ENCODE results near the gene C12orf54. TPM values are rescaled to one million over a fixed set of nuclear protein-coding genes. Genes with fewer than 3 reads are reported as not detected.
"Not testable (repeated sequence)": the region's sequence is repeated elsewhere in the genome, so short reads cannot be mapped to it uniquely, and the experiment has no call there.

The C12orf54 gene
- total RNA-seq (2014; rRNA removed; shearing (Covaris generic)), result not detected in 2 replicates

DNA sequence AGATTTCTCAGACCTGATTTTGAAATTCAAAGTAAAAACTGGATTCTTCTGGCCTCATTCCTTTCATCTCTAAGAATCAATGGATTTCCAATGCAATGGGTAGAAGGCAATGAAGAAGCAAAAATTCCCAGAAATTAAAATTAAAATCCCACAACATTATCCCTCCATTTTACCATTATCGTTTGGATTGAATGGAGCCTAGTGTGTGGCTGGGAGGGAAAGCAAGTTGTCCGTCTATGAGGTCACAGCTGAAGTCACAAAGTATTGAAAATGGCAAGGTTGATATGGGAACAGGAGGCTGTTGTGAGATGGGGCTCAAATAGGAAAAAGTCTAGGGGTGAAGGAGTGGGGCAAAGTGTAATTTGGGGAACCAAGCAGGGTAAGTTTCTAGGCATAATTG, at the start of gene C12orf54:
Gene C12orf54 (plus strand): TSS at position 301 of the 400 bp plus-strand sequence. CDS start 799 bp downstream, outside the sequence.
- no peak for DNase-seq (ENCODE audit: low spot score)
- in situ Hi-C loops (cut with HindIII; ENCODE audit: low sequenced_read_pairs), result no loop called here

DNA sequence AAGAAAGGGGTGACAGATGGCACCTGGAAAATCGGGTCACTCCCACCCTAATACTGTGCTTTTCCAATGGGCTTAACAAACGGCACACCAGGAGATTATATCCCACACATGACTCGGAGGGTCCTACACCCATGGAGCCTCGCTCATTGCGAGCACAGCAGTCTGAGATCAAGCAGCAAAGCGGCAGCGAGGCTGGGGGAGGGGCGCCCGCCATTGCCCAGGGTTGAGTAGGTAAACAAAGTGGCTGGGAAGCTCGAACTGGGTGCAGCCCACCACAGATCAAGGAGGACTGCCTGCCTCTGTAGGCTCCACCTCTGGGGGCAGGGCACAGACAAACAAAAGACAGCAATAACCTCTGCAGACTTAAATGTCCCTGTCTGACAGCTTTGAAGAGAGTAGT, 48.3 kb upstream of the C12orf54 start:
- DNase-seq (ENCODE audit: low spot score); in situ Hi-C loops (cut with HindIII; ENCODE audit: low sequenced_read_pairs): not testable (repeated sequence)

DNA sequence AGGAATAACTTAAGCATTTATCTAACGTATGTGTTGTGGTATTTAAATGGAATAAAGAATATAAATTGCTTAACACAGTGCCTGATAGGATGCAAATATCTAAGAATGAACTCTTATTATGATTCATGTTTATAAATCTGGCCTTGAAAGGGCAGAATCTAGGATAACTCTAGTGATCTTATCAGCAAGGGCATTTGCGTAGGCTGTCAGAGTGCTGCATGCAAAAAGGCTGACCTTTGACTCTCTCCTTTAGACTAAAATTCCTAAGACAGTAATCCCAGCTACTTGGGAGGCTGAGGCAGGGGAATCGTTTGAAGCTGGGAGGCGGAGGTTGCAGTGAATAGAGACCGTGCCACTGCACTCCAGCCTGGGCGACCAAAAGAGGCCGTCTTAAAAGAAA, 41.2 kb upstream of the C12orf54 start:
- in situ Hi-C loops (cut with HindIII; ENCODE audit: low sequenced_read_pairs), result no loop called here
- DNase-seq (ENCODE audit: low spot score), result no peak

DNA sequence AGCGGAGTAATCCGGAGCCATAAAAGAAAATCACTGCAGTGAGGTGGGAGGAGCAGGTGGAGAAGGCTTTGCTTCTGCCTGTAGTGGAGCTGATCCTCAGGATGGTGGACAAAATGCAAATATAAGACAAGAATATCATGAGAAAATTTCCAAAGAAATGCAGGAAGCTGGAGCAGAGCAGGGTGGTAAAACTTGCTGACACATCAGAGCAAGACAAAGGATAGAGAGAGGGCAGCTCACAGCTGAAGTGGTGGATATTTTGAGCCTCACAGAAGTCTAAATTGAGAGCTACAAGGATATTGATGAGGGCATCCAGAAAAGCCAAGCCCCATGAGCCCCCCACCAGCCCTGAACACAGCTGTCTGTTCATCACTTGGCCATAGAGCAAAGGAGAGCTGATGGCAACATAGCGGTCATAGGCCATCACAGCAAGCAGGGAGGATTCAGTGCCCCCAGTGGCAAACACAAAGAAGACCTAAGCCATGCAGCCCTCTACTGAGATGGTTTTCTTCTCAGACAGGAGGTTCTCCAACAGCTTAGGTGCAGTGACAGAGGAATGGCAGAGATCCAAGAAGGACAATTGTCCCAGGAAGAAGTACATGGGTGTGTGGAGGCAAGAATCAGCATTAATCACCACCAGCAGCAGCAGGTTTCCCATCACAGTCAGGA, 40.0 kb upstream of the C12orf54 start:
- in situ Hi-C loops (cut with HindIII; ENCODE audit: low sequenced_read_pairs), result no loop called here
- DNase-seq (ENCODE audit: low spot score), result no peak

DNA sequence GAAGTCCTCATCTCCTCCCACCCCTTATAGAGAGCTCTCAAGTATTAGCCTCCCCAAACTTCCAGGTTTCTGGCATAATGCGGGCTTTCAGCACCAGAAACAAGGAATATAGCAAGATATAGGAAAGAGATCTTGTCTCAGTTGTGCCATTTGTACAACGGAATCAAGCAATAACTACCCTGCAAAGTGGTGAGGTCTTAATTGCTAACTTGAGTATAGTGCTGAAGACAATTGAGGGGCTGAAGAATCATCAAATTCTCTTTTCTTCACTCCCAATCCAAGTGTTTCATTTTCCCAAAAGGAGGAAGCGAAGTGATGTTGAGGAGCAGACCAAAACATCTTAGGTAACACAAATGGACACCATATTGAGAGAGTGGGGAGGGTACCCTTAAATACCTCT, 36.8 kb upstream of the C12orf54 start:
- no peak for DNase-seq (ENCODE audit: low spot score)
- in situ Hi-C loops (cut with HindIII; ENCODE audit: low sequenced_read_pairs), result no loop called here

DNA sequence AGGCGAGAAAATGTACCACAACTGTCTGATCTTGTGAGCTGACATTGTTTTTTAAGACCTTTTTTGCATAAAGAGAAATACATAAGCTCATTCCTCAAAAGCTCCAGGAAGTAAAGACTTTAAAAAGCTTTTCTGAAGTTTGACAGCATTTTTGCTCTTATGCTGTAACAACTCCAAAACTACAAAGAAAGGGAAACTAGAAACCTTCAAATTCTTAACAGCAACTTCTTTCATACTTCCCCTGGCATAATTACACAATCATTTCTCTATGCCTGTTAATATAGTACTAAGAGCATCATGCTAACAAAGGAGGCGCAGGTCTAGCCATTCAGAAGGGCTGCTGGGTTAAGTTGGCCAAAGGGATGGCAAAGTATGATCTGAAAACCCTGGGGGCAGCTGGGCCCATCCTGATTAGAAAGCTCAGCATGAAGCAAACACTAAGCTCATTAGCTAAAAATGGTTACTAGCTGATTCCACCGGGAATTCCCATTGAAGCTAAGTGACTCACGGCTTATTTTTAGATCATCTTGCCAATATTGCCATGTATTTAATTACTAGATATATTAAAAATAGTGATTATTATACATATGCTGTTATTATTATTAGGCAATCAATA, 36.0 kb upstream of the C12orf54 start:
- DNase-seq (ENCODE audit: low spot score), result no peak
- in situ Hi-C loops (cut with HindIII; ENCODE audit: low sequenced_read_pairs), result no loop called here

DNA sequence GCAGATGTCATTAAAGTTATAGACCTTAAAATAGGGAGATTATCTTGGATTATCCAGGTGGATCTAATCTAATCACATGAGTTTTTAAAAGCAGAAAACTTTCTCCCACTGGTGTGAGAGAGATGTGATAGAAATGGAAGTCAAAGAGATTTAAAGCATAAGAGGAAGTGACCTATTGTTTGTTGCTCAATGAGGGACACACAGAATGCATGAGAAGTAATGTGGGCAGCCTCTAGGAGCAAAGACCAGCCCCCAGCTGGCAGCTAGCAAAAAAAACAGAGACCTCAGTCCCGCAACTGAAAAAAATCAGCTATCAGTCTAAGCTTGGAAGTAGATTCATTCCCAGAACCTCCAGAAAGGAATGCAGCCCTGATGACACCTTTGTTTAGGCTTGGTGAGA, 34.5 kb upstream of the C12orf54 start:
- no peak for DNase-seq (ENCODE audit: low spot score)
- in situ Hi-C loops (cut with HindIII; ENCODE audit: low sequenced_read_pairs), result no loop called here

DNA sequence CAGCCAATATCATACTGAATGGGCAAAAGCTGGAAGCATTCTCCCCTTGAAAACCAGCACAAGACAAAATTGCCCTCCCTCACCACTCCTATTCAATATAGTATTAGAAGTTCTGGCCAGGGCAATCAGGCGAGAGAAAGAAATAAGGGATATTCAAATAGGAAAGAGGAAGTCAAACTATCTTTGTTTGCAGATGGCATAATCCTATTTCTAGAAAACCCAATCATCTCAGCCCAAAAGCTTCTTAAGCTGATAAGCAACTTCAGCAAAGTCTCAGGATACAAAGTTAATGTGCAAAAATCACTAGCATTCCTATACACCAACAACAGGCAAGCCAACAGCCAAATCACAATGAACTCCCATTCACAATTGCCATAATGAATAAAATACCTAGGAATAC, 30.9 kb upstream of the C12orf54 start:
- in situ Hi-C loops (cut with HindIII; ENCODE audit: low sequenced_read_pairs), result no loop called here

DNA sequence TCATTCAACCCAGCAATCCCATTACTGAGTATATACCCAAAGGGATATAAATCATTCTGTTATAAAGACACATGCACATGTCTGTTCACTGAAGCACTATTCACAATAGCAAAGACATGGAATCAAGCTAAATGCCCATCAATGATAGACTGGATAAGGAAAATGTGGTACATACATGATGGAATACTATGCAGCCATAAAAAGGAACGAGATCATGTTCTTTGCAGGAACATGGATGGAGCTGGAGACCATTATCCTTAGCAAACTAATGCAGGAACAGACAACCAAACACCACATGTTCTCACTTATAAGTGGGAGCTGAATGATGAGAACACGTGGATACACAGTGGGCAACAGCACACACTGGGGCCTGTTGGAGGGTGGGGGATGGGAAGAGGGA, 29.3 kb upstream of the C12orf54 start:
- in situ Hi-C loops (cut with HindIII; ENCODE audit: low sequenced_read_pairs), result not testable (repeated sequence)

More for the DNA sequence above, 30.9 kb upstream of the C12orf54 start:
- DNase-seq (ENCODE audit: low spot score), result no peak

DNA sequence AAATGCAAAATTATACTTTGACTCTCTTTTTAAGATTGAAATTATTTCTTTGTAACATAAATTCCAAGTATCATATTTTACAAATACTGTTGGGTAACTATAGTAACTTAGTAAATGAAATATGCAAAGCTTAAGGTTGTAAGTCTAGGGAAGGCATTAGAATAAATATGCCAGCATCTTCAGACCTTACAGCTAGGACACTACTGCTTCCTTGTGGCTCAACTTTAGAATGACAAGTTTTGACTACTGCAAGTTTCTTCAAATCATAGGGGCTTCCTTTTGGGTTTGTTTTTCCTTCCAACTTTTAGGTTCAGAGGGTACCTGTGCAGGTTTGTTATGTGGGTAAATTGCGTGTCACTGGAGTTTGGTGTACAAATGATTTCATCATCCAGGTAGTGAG, 27.6 kb upstream of the C12orf54 start:
- in situ Hi-C loops (cut with HindIII; ENCODE audit: low sequenced_read_pairs), result no loop called here
- DNase-seq (ENCODE audit: low spot score), result peak; percentile 23

More for the DNA sequence above, 29.3 kb upstream of the C12orf54 start:
- DNase-seq (ENCODE audit: low spot score), result not testable (repeated sequence)

DNA sequence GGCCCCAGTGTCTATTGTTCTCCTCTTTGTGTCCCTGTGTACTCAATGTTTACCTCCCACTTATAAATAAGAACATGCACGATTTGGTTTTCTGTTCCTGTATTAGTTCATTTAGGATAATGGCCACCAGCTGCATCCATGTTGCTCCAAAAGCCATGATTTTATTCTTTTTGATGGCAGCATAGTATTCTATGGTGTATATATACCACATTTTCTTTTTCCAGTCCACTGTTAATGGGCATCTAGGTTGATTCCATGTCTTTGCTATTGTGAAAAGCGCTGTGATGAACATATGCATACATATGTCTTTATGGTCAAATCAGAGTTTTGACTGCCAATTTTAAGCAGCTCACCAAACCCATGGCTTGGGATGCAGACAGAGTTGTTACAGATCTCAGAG, 27.2 kb upstream of the C12orf54 start:
- no peak for DNase-seq (ENCODE audit: low spot score)
- in situ Hi-C loops (cut with HindIII; ENCODE audit: low sequenced_read_pairs), result no loop called here

DNA sequence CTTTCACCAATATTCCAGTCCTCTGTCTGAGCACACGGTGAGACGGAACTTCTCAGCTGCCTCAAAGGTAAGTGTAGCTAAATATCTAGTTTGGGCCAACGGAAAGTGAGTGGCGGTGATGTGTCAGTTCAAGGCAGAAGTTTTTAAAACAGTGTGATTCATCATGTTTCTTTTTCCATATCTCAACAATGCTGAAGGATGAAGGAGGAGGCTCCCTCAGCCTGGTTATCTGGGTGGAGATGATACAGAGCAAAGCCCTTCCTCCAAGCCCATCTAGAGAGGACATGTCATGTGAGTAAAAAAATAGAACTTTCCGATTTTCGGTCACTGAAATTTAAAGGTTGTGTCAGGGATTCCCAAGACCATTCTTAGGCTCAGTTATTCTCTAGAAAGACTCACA, 23.0 kb upstream of the C12orf54 start:
- no peak for DNase-seq (ENCODE audit: low spot score)

DNA sequence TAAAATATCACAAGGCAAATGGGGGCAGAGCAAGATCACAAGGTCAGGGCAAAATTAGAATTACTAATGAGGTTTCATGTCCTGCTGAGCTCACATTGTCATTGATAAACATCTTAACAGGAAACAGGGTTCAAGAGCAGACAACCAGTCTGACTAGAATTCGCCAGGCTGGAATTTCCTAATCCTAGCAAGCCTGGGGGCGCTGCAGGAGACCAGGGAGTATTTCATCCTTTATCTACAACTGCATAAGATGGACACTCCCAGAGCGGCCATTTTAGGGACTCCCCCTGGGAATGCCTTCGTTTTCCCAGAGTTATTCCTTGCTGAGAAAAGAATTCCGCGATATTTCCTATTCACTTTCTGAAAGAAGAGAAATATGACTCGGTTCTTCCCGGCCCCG, 13.3 kb upstream of the C12orf54 start:
- in situ Hi-C loops (cut with HindIII; ENCODE audit: low sequenced_read_pairs); DNase-seq (ENCODE audit: low spot score): not testable (repeated sequence)

More for the DNA sequence above, 23.0 kb upstream of the C12orf54 start:
- in situ Hi-C loops (cut with HindIII; ENCODE audit: low sequenced_read_pairs), result no loop called here

DNA sequence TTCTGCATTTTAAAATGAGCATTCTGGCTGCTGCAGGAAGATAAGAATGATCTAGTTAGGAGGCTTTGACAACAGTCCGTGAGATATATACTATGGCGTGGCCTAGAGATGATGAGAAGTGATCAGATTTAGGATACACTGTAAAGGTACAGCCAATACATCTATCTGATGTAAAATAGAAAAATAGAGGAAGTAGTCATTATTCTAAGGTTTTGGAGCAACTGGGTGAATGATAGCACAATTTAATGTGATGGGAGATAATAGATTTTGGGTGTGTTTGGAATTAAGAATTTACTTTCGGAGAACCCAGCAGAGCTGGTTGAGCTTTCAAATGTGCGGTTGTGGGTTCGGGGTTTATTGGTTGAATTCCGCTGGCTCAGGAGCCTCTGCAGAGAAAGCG, 10.0 kb upstream of the C12orf54 start, which contains the start of gene ANP32D:
Gene ANP32D (plus strand): TSS at position 301 of the 400 bp plus-strand sequence. CDS start 106 bp downstream, outside the sequence.
- in situ Hi-C loops (cut with HindIII; ENCODE audit: low sequenced_read_pairs), result no loop called here
- DNase-seq (ENCODE audit: low spot score), result no peak

DNA sequence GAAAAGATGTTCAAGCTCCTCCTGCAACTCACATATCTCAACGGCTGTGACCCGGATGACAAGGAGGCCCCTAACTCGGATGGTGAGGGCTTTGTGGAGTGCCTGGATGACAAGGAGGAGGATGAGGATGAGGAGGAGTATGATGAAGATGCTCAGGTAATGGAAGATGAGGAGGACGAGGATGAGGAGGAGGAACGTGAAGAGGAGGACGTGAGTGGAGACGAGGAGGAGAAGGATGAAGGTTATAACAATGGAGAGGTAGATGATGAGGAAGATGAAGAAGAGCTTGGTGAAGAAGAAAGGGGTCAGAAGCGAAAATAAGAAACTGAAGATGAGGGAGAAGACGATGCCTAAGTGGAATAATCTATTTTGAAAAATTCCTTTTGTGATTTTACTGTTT, 9.2 kb upstream of the C12orf54 start:
- no peak for DNase-seq (ENCODE audit: low spot score)
- in situ Hi-C loops (cut with HindIII; ENCODE audit: low sequenced_read_pairs), result no loop called here

DNA sequence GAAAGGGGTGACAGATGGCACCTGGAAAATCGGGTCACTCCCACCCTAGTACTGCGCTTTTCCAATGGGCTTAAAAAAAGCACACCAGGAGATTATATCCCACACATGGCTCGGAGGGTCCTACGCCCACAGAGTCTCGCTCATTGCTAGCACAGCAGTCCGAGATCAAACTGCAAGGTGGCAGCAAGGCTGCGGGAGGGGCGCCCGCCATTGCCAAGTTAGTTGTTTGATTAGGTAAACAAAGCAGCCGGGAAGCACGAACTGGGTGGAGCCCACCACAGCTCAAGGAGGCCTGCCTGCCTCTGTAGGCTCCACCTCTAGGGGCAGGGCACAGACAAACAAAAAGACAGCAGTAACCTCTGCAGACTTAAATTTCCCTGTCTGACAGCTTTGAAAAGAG, 7.8 kb upstream of the C12orf54 start:
- DNase-seq (ENCODE audit: low spot score); in situ Hi-C loops (cut with HindIII; ENCODE audit: low sequenced_read_pairs): not testable (repeated sequence)

DNA sequence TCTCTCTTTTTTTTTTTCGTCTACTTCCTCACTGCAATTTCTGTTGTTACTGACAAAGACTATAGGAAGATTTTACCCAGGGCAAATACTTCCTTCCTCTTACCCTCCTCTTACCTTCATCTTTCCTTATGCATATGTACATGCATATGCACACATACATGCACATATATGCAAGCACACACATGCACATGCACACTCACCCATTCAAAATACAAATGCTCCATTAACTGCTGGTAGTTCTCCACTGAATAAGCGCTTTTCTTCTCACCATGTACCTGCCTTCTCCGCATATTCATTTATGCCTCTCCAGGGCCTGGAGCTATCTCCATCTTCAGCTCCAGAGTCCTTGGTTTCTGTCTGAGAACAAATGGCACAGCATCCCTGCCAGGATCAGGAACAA, 632 bp downstream of the C12orf54 start:
- in situ Hi-C loops (cut with HindIII; ENCODE audit: low sequenced_read_pairs), result no loop called here
- no peak for DNase-seq (ENCODE audit: low spot score)

DNA sequence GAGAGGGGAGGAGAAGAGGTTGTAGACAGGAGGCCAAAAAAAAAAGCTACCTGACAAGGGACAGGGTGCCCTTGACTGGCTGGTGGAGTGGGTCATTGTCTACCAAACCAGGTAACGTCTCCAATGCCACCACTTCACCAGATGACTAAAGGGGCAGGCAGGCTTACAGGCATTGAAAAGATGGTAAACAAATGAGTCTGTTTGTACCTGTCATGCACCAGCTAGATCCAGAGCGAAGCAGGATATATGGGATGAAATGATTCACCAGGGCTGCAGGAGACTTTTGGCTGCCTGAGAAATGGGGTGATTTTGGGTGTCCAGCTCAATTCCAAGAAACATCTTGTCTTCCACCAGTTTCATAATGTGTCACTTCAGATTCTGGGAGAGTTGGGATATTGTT, 4.0 kb downstream of the C12orf54 start:
- no peak for DNase-seq (ENCODE audit: low spot score)
- in situ Hi-C loops (cut with HindIII; ENCODE audit: low sequenced_read_pairs), result no loop called here

DNA sequence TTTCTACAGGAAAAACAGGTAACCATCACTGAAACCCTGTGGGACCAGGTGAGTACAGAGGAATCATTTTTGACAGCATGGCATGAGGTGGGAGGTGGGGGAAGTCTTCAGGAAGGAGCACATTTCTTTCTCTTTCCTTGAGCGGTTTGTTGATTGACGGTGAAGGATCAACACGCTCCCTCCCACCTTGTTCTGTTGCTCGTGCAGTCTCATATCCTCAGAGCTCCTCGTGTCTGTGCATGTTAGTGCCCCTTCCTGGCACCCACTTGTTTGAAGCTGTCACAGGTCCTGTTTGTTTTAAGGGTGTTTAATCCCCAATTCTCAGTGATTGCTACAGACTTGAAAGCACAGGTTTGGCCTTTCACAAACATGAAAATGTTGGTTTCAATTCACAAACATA, 4.4 kb downstream of the C12orf54 start:
- DNase-seq (ENCODE audit: low spot score), result no peak
- in situ Hi-C loops (cut with HindIII; ENCODE audit: low sequenced_read_pairs), result no loop called here

DNA sequence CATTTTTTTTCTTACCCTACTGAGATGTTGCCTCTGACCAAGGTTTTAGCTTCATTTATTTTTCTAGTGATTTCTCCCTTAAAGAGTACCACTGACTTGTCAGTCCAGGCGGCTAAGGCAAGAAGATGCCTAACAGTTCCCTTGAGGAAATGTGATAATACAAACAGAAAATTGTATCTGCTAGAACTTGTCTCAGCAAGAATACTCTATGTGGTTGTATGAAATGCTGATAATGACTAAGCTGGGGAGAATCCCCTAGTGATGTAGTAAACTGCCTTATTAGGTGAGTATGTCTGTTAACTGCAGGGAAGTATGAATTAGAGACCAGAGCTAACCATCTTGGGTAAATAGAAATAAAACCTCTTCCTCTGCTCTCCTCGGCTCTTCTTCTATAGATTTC, 6.7 kb downstream of the C12orf54 start:
- DNase-seq (ENCODE audit: low spot score), result no peak
- in situ Hi-C loops (cut with HindIII; ENCODE audit: low sequenced_read_pairs), result no loop called here

DNA sequence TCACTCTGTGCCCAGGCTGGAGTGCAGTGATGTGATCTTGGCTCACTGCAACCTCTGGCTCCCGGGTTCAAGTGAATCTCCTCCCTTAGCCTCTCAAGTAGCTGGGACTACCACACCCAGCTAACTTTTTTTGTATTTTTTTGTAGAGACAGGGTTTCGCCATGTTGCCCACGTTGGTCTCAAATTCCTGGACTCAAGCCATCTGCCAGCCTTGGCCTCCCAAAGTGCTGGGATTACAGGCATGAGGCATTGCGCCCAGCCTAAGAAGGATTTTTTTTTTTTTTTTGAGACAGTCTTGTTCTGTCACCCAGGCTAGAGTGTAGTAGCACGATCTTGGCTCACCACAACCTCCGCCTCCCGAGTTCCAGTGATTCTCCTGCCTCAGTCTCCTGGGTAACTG, 7.2 kb downstream of the C12orf54 start:
- in situ Hi-C loops (cut with HindIII; ENCODE audit: low sequenced_read_pairs); DNase-seq (ENCODE audit: low spot score): not testable (repeated sequence)

All from G401 (cell line).